ENCODE data around the gene PLGRKT.

- TF ChIP-seq, protein P1, sequence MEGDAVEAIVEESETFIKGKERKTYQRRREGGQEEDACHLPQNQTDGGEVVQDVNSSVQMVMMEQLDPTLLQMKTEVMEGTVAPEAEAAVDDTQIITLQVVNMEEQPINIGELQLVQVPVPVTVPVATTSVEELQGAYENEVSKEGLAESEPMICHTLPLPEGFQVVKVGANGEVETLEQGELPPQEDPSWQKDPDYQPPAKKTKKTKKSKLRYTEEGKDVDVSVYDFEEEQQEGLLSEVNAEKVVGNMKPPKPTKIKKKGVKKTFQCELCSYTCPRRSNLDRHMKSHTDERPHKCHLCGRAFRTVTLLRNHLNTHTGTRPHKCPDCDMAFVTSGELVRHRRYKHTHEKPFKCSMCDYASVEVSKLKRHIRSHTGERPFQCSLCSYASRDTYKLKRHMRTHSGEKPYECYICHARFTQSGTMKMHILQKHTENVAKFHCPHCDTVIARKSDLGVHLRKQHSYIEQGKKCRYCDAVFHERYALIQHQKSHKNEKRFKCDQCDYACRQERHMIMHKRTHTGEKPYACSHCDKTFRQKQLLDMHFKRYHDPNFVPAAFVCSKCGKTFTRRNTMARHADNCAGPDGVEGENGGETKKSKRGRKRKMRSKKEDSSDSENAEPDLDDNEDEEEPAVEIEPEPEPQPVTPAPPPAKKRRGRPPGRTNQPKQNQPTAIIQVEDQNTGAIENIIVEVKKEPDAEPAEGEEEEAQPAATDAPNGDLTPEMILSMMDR (conservative IDR thresholded peaks at IDR 0.05; ENCODE audit: low read depth, low read length): no peak
- TF ChIP-seq EZH2phosphoT487 (IDR thresholded peaks at IDR 0.05; ENCODE audit: borderline replicate concordance, low read length) (no peak), EZH2 (IDR thresholded peaks at IDR 0.05; ENCODE audit: low read length, unreplicated experiment) (no peak)
Observed at GRCh38 chr9:5468850-5469249, 31.1 kb upstream of the PLGRKT start.
